Prostate gland (tissue), 2 donors: Measurements from ENCODE around the gene COLEC12. TPM values are rescaled to one million over a fixed set of nuclear protein-coding genes. Genes with fewer than 3 reads are reported as not detected.
A peak's percentile ranks its signal among the peaks of the same experiment; 100 is the strongest.

ENCODE experiments used
- DNase-seq: peaks from one replicate; pipeline ENCODE4 v3.0.0-alpha.2; 2019; ENCODE audit warnings: low spot score
- H3K27ac ChIP-seq, 2 donors: fragments of 200-600 bp; sonication (generic); 2 replicates each; pipeline ENCODE4 v1.5.1; 2017 to 2019
- H3K27me3 ChIP-seq: fragments of 200-600 bp; sonication (generic); replicated peaks from 2 replicates; pipeline ENCODE4 v1.5.1; 2019; ENCODE audit not compliant: insufficient read depth
- H3K36me3 ChIP-seq, 2 donors: fragments of 200-600 bp; sonication (generic); 1 replicate in 1 of 2; 2 replicates in 1 of 2; pipeline versions ENCODE4 v1.5.1 to v1.8.1; 2017 to 2019
- H3K4me1 ChIP-seq: fragments of 200-600 bp; sonication (generic); replicated peaks from 2 replicates; pipeline ENCODE4 v1.5.1; 2019
- H3K4me3 ChIP-seq, 2 donors: fragments of 200-600 bp; sonication (generic); 2 replicates each; pipeline ENCODE4 v1.5.1; 2017 to 2019
- H3K9me3 ChIP-seq: fragments of 200-600 bp; sonication (generic); 2 replicates; pipeline ENCODE4 v1.5.1; 2017
- POLR2A ChIP-seq: fragments of 450-650 bp; IDR thresholded peaks from one replicate; pipeline ENCODE4 v1.6.1; 2016; ENCODE audit warnings: antibody characterized with exemption, mild to moderate bottlenecking
- POLR2AphosphoS5 ChIP-seq: sonication (generic); formaldehyde crosslinking; IDR thresholded peaks from one replicate; pipeline ENCODE4 v1.6.1; 2017; ENCODE audit warnings: antibody characterized with exemption
- WGBS: methylation state at CpG from one replicate; pipeline ENCODE4 v1.1.5; 2018; 5-methylcytosine and 5-hydroxymethylcytosine counted together
- intact Hi-C: fragments of 100-400 bp; cut with DNase I; formaldehyde crosslinking; loops from one replicate; pipeline ENCODE4 v1.14.2; 2022
- total RNA-seq, 2 donors: library from RNA; depleted of rRNA; stranded (reverse); fragments of >200 nt; gene quantifications; one replicate each; pipeline ENCODE4 v1.1.0, GENCODE V29; 2016
- TF ChIP-seq, protein P1 (sequence below), 4 experiments: fragments of 200-600 bp in 2 of 4; fragments of 450-650 bp in 2 of 4; sonication (generic) in 2 of 4; IDR thresholded peaks; 1 replicate in 3 of 4; 2 replicates in 1 of 4; pipeline ENCODE4 v1.5.1; 2016 to 2019; ENCODE audit warnings: antibody characterized with exemption in 4 of 4, mild to moderate bottlenecking in 2 of 4, moderate library complexity in 2 of 4

COLEC12 gene
- total RNA-seq, 2 donors from 2014 or later: 11.1 to 35.0 TPM

- Histone ChIP-seq H3K4me3 (peak overlapping the region; percentile 88 to 92), H3K36me3 (no peaks in the 10 kb centered on the region), H3K27me3 (no peaks in the 10 kb centered on the region), H3K27ac (peak overlapping the region; percentile 84 to 89), H3K9me3 (no peaks in the 10 kb centered on the region), H3K4me1 (no peaks in the 10 kb centered on the region)
- WGBS: under 1% methylated on average over 9 of the region's 9 CpGs
- TF ChIP-seq POLR2A (no peak), POLR2AphosphoS5 (no peak)
- TF ChIP-seq, protein P1, sequence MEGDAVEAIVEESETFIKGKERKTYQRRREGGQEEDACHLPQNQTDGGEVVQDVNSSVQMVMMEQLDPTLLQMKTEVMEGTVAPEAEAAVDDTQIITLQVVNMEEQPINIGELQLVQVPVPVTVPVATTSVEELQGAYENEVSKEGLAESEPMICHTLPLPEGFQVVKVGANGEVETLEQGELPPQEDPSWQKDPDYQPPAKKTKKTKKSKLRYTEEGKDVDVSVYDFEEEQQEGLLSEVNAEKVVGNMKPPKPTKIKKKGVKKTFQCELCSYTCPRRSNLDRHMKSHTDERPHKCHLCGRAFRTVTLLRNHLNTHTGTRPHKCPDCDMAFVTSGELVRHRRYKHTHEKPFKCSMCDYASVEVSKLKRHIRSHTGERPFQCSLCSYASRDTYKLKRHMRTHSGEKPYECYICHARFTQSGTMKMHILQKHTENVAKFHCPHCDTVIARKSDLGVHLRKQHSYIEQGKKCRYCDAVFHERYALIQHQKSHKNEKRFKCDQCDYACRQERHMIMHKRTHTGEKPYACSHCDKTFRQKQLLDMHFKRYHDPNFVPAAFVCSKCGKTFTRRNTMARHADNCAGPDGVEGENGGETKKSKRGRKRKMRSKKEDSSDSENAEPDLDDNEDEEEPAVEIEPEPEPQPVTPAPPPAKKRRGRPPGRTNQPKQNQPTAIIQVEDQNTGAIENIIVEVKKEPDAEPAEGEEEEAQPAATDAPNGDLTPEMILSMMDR (IDR thresholded peaks at IDR 0.05): no peak
- peak; percentile 6 for DNase-seq
- intact Hi-C loops: no loop called here
Measured at GRCh38 chr18:267380-267687, 233.2 kb downstream of the COLEC12 start.

Other genes starting within 250 kb of the COLEC12 start
- 10 to 100 TPM; 29.0 to 35.8 TPM for gene THOC1, start 232.7 kb downstream of the COLEC12 start, total RNA-seq
- 1 to 10 TPM in 1 of 2 donors, not detected in 1; 8.7 TPM for gene CETN1, start 79.7 kb upstream of the COLEC12 start, total RNA-seq
- 10 to 100 TPM; 35.2 to 49.0 TPM for gene CLUL1, start 96.3 kb upstream of the COLEC12 start, total RNA-seq
- 1 to 10 TPM; 8.2 to 9.6 TPM for gene TYMS, start 157.0 kb upstream of the COLEC12 start, total RNA-seq
- 100 to 1,000 TPM in 1 of 2 donors, 10 to 100 TPM in 1; 84.8 to 114 TPM for gene ENOSF1, start 211.9 kb upstream of the COLEC12 start, total RNA-seq